HEK293T (cell line): ENCODE results near the gene KRT80.
A peak's percentile ranks its signal among the peaks of the same experiment; 100 is the strongest.

Source experiments
- CTCF ChIA-PET: fragments of 350-600 bp; formaldehyde crosslinking; extraction: SDS; loops from one replicate; lab custom pipeline; 2021; ENCODE audit warnings: antibody characterized with exemption, inconsistent platforms; lab: Yijun Ruan, JAX
- POLR2A ChIA-PET: fragments of 350-600 bp; formaldehyde crosslinking; extraction: SDS; loops from one replicate; lab custom pipeline; 2020; ENCODE audit warnings: antibody characterized with exemption, inconsistent platforms; lab: Yijun Ruan, JAX
- DNase-seq: peaks from one replicate; pipeline ENCODE4 v3.0.0; 2012; ENCODE audit warnings: mixed read lengths; ENCODE audit errors: extremely low spot score
- BHLHE40 ChIP-seq: fragments of 450-650 bp; IDR thresholded peaks from 2 replicates; pipeline ENCODE4 v1.6.1; 2016; ENCODE audit warnings: mild to moderate bottlenecking, moderate library complexity, borderline replicate concordance
- CTBP1 ChIP-seq: fragments of 450-650 bp; IDR thresholded peaks from 2 replicates; pipeline ENCODE4 v1.6.1; 2016; ENCODE audit warnings: borderline replicate concordance
- ELF4 ChIP-seq: fragments of 450-650 bp; IDR thresholded peaks from 2 replicates; pipeline ENCODE4 v1.6.1; 2017; ENCODE audit warnings: antibody characterized with exemption
- FOXA1 ChIP-seq: fragments of 450-650 bp; IDR thresholded peaks from 2 replicates; pipeline ENCODE4 v1.6.1; 2016; ENCODE audit warnings: mild to moderate bottlenecking
- FOXK2 ChIP-seq: fragments of 450-650 bp; IDR thresholded peaks from 2 replicates; pipeline ENCODE4 v1.6.1; 2016; ENCODE audit warnings: mild to moderate bottlenecking
- FOXM1 ChIP-seq: fragments of 450-650 bp; IDR thresholded peaks from 2 replicates; pipeline ENCODE4 v1.6.1; 2017; ENCODE audit warnings: mild to moderate bottlenecking, borderline replicate concordance
- HDGF ChIP-seq: fragments of 450-650 bp; IDR thresholded peaks from 2 replicates; pipeline ENCODE4 v1.6.1; 2017; ENCODE audit warnings: antibody characterized with exemption, borderline replicate concordance
- L3MBTL2 ChIP-seq: fragments of 450-650 bp; conservative IDR thresholded peaks from 2 replicates; pipeline ENCODE4 v1.6.1; 2016; ENCODE audit warnings: mild to moderate bottlenecking
- LEF1 ChIP-seq: fragments of 450-650 bp; IDR thresholded peaks from 2 replicates; pipeline ENCODE4 v1.6.1; 2017; ENCODE audit warnings: mild to moderate bottlenecking, borderline replicate concordance
- NFRKB ChIP-seq: fragments of 450-650 bp; IDR thresholded peaks from 2 replicates; pipeline ENCODE4 v1.6.1; 2016; ENCODE audit warnings: mild to moderate bottlenecking, moderate library complexity
- PKNOX1 ChIP-seq: fragments of 450-650 bp; IDR thresholded peaks from 2 replicates; pipeline ENCODE4 v1.6.1; 2016
- SP1 ChIP-seq: fragments of 450-650 bp; IDR thresholded peaks from 2 replicates; pipeline ENCODE4 v1.6.1; 2017
- SUZ12 ChIP-seq: fragments of 450-650 bp; IDR thresholded peaks from 2 replicates; pipeline ENCODE4 v1.6.1; 2016; ENCODE audit warnings: mild to moderate bottlenecking
- TARDBP ChIP-seq: fragments of 450-650 bp; IDR thresholded peaks from 2 replicates; pipeline ENCODE4 v1.6.1; 2016
- ZNF384 ChIP-seq: fragments of 450-650 bp; IDR thresholded peaks from 2 replicates; pipeline ENCODE4 v1.6.1; 2016

Gene KRT80

GRCh38 chr12:52179396-52179973 is 12.3 kb downstream of the KRT80 start:
- TF ChIP-seq SP1 (no peak), HDGF (no peak), PKNOX1 (no peak), NFRKB (no peak), CTBP1 (no peak), TARDBP (no peak), SUZ12 (no peak), LEF1 (no peak)
- POLR2A ChIA-PET, result no interaction called here
- DNase-seq, result no peak
- CTCF ChIA-PET, result no interaction called here

DNA sequence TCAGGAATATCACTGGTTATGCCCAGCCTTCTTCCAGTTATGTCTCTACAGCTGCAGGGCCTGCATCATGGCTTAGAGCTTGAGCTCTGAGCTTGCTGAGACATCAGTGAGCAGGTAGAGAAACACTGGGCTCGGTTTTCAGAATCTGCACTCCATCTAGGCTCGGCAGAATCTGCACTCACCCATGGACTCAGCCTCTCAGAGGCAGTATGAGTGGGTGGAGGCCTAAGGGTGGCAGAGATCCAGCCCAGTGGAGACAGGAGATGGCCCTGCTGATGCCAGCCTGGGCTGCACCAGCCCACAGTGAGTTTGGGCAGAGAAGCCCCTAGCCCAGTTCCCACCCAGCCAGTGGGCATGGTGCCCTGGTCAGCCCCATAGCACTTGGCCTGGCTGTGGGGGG is 12.8 kb downstream of the KRT80 start:
- TF ChIP-seq LEF1 (no peak), FOXA1 (no peak), SP1 (no peak), PKNOX1 (no peak), ZNF384 (no peak), FOXK2 (no peak), L3MBTL2 (no peak), BHLHE40 (no peak), CTBP1 (no peak), SUZ12 (no peak)
- CTCF ChIA-PET, result no interaction called here
- POLR2A ChIA-PET, result no interaction called here
- no peak for DNase-seq

GRCh38 chr12:52178443-52178842 is 13.4 kb downstream of the KRT80 start:
- ChIA-PET POLR2A (no interaction called here), CTCF (no interaction called here)
- TF ChIP-seq LEF1 (no peak), PKNOX1 (no peak), BHLHE40 (no peak), HDGF (no peak), ELF4 (no peak), SP1 (no peak), ZNF384 (no peak), L3MBTL2 (no peak), NFRKB (no peak), FOXM1 (no peak), FOXA1 (no peak), SUZ12 (no peak)
- no peak for DNase-seq

DNA sequence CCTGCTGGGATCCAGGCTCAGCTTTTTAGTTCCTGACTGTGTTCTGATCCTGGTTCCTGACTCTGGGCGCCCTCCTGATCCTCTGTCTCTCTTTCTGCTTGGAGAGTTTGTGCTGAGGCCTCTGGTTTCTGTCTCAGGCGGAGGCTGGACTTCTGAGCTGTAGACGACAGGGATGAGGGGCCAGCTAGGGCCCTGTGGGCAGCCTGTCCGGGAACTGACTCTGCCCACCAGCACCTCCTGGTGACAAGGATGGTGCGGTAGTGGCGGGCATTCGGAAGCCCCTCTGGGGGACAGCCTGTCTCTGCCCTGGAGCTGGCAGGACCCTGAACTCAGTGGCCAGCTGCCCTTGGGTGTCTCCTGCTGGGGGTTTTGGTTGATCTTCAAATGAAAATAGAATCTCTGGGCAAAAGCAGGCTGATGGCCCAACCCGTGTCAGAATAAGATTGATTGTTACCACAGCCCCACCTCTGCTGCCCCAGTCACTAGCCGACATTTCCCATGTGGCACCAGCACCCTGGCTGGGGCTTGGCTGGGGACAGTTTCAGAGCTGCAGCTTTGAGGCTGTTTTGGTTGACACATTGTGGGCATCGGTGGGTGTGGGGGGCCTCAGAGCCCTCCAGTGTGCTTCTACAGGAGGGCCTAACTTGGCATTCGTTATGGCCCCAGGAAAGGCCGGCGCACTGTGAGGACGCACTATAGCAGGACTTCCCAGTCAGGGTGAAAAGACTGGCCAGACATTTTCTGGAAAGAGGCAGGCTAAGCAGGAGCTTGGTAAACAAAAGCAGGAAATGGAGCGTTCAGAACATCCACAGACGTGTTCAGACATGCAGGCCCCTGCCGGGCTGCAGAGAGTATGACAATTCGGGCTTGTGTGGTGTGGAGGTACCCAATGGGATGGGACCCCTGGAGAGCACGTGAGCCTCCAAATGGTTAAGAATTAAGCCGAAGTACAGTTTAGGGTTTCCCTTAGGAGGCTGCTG is 16.2 kb downstream of the KRT80 start:
- TF ChIP-seq FOXK2, result no peak
- peak; percentile 20; the same call in 1 of the 2 replicates for TF ChIP-seq PKNOX1
- TF ChIP-seq BHLHE40, result no peak
- TF ChIP-seq SUZ12, result no peak
- ChIA-PET CTCF (interaction anchor here (0.6 to 1.3 kb wide), 6 partner anchors 13 to 356 kb away, joined by 3 to 4 read pairs (median 3); no protein-coding TSS in a partner anchor), POLR2A (no interaction called here)
- DNase-seq, result peak; percentile 36

GRCh38 chr12:52173526-52173925 is 18.3 kb downstream of the KRT80 start:
- TF ChIP-seq LEF1, result no peak
- DNase-seq, result no peak
- ChIA-PET POLR2A (no interaction called here), CTCF (interaction anchor here (1.7 to 2.3 kb wide), 2 partner anchors 13 to 40 kb away, joined by 4 to 5 read pairs; no protein-coding TSS in a partner anchor)

GRCh38 chr12:52172956-52173355 is 18.9 kb downstream of the KRT80 start:
- CTCF ChIA-PET, result interaction anchor here (1.7 to 2.3 kb wide), 2 partner anchors 14 to 40 kb away, joined by 4 to 5 read pairs; no protein-coding TSS in a partner anchor

More at GRCh38 chr12:52172956-52173355, 18.9 kb downstream of the KRT80 start:
- POLR2A ChIA-PET, result no interaction called here
- TF ChIP-seq FOXA1, result no peak
- no peak for TF ChIP-seq BHLHE40
- no peak for TF ChIP-seq L3MBTL2
- DNase-seq, result no peak
